ENCODE results near the gene ARMC9. TPM values are rescaled to one million over a fixed set of nuclear protein-coding genes. Genes with fewer than 3 reads are reported as not detected.
A peak's percentile ranks its signal among the peaks of the same experiment; 100 is the strongest.
"Not testable (repeated sequence)": the region's sequence is repeated elsewhere in the genome, so short reads cannot be mapped to it uniquely, and the experiment has no call there.

ARMC9 gene
- total and polyA plus RNA-seq, 2 donors (not counting 3 experiments of a cell fraction or from before 2014, with no cell fraction given) = 16.4 to 24.2 TPM

GRCh38 chr2:231300722-231301076 lies 102.3 kb downstream of the ARMC9 start:
- dilution Hi-C loops (cut with MboI; ENCODE audit: extremely low pct_ligation_motif_present, low sequenced_read_pairs) (no loop called here), intact Hi-C loops (cut with micrococcal nuclease) (no loop called here)
- POLR2A ChIA-PET = no interaction called here
- TF ChIP-seq FOS (IDR thresholded peaks at IDR 0.05; ENCODE audit: borderline replicate concordance, insufficient read depth, low read length) (no peak), POLR2AphosphoS5 (IDR thresholded peaks at IDR 0.05; ENCODE audit: insufficient read depth, low read depth, low read length) (no peak), GATA2 (IDR thresholded peaks at IDR 0.05; ENCODE audit: insufficient read depth, insufficient read length, low read depth, low read length) (no peak), MYC (IDR thresholded peaks at IDR 0.05; ENCODE audit: low read depth, low read length) (no peak), CTCF (IDR thresholded peaks at IDR 0.05; ENCODE audit: extremely low read depth in 1 of 2, insufficient read depth in 1 of 2, low read depth in 1 of 2, low read length in 2 of 2) (no peak), EZH2 (IDR thresholded peaks at IDR 0.05; ENCODE audit: borderline replicate concordance, low read depth, low read length, severe bottlenecking) (no peak), JUN (IDR thresholded peaks at IDR 0.05; ENCODE audit: borderline replicate concordance, insufficient read depth, insufficient read length, low read depth) (no peak), MAX (IDR thresholded peaks at IDR 0.05; ENCODE audit: insufficient read depth, insufficient read length) (no peak), POLR2A (IDR thresholded peaks at IDR 0.05; ENCODE audit: low read depth, low read length) (no peak)
- no peak overlapping the region for H3K9ac ChIP-seq (replicated peaks; ENCODE audit: extremely low read depth, insufficient read depth, low read length)
- H2AFZ ChIP-seq (ENCODE audit: low read depth, low read length) = no peak overlapping the region
- no peaks in the 10 kb centered on the region for H3K36me3 ChIP-seq (ENCODE audit: control insufficient read depth in 2 of 2, extremely low read depth in 1 of 2, insufficient read depth in 2 of 2, low read length in 2 of 2)
- no peak overlapping the region for H3K27ac ChIP-seq (ENCODE audit: insufficient read depth, low read depth, low read length)
- H3K4me2 ChIP-seq (ENCODE audit: insufficient read depth, low read length) = peak overlapping the region; percentile 63
- FAIRE-seq (no peak), DNase-seq (ENCODE audit: low read depth, low spot score) (no peak)
- no peaks in the 10 kb centered on the region for H3K79me2 ChIP-seq (ENCODE audit: control insufficient read depth, insufficient read depth, low read length)
- no peaks in the 10 kb centered on the region for H3K27me3 ChIP-seq (ENCODE audit: control insufficient read depth in 2 of 2, insufficient read depth in 2 of 2, low read length in 2 of 2)
- BruUV-seq (replicated peaks) = no TSS peak
- H3K9me3 ChIP-seq (replicated peaks; ENCODE audit: control insufficient read depth, insufficient read depth, low read length) = no peaks in the 10 kb centered on the region
- CTCF ChIA-PET = interaction anchor here (2.1 to 6.2 kb wide), 3 partner anchors 10 to 111 kb away, joined by 8 to 77 read pairs (median 14); no protein-coding TSS in a partner anchor
- no peaks in the 10 kb centered on the region for H3K9me1 ChIP-seq (replicated peaks; ENCODE audit: control insufficient read depth, extremely low read depth, insufficient read depth, low read length)
- H3K4me3 ChIP-seq (replicated peaks in 1 of 3; ENCODE audit: insufficient read depth in 1 of 3, low read depth in 1 of 3, low read length in 3 of 3) = no peak overlapping the region
- peaks cover 18% of the 10 kb centered on the region for H3K4me1 ChIP-seq (ENCODE audit: control insufficient read depth, extremely low read depth, insufficient read depth, low read length)
- H4K20me1 ChIP-seq (replicated peaks; ENCODE audit: control insufficient read depth, extremely low read depth, insufficient read depth, low read length) = no peaks in the 10 kb centered on the region

- POLR2A ChIA-PET; H3K4me3 ChIP-seq (replicated peaks in 1 of 3; ENCODE audit: insufficient read depth in 1 of 3, low read depth in 1 of 3, low read length in 3 of 3); H3K4me2 ChIP-seq (ENCODE audit: insufficient read depth, low read length); H3K27me3 ChIP-seq (ENCODE audit: control insufficient read depth in 2 of 2, insufficient read depth in 2 of 2, low read length in 2 of 2); H2AFZ ChIP-seq (ENCODE audit: low read depth, low read length); BruUV-seq (replicated peaks); H3K9me3 ChIP-seq (replicated peaks; ENCODE audit: control insufficient read depth, insufficient read depth, low read length); dilution Hi-C loops (cut with MboI; ENCODE audit: extremely low pct_ligation_motif_present, low sequenced_read_pairs); H3K9me1 ChIP-seq (replicated peaks; ENCODE audit: control insufficient read depth, extremely low read depth, insufficient read depth, low read length); H3K27ac ChIP-seq (ENCODE audit: insufficient read depth, low read depth, low read length); DNase-seq (ENCODE audit: low read depth, low spot score); intact Hi-C loops (cut with micrococcal nuclease); H4K20me1 ChIP-seq (replicated peaks; ENCODE audit: control insufficient read depth, extremely low read depth, insufficient read depth, low read length); H3K9ac ChIP-seq (replicated peaks; ENCODE audit: extremely low read depth, insufficient read depth, low read length); FAIRE-seq; H3K79me2 ChIP-seq (ENCODE audit: control insufficient read depth, insufficient read depth, low read length); H3K36me3 ChIP-seq (ENCODE audit: control insufficient read depth in 2 of 2, extremely low read depth in 1 of 2, insufficient read depth in 2 of 2, low read length in 2 of 2): not testable (repeated sequence)
- CTCF ChIA-PET = interaction anchor here (1.0 kb wide), 1 partner anchor 96 kb away, joined by 5 read pairs; no protein-coding TSS in a partner anchor
- H3K4me1 ChIP-seq (ENCODE audit: control insufficient read depth, extremely low read depth, insufficient read depth, low read length) = peaks cover 17% of the 10 kb centered on the region
These were observed 105.8 kb downstream of the ARMC9 start for GRCh38 chr2:231304259-231304658.

Measured in endothelial cell of umbilical vein (primary cell).